Tibial nerve (tissue), 3 donors: Measurements from ENCODE around the gene AKAP12.

Source experiments
- CTCF ChIP-seq, 5 experiments: fragments of 200-600 bp in 3 of 5; fragments of 450-650 bp in 2 of 5; sonication (generic) in 3 of 5; IDR thresholded peaks; one replicate each; pipeline ENCODE4 v1.5.1; 2016 to 2019; ENCODE audit warnings: antibody characterized with exemption in 5 of 5, mild to moderate bottlenecking in 3 of 5, moderate library complexity in 2 of 5
- POLR2A ChIP-seq, 2 donors: fragments of 450-650 bp; IDR thresholded peaks; one replicate each; pipeline ENCODE4 v1.6.1; 2017; ENCODE audit warnings: antibody characterized with exemption in 2 of 2, mild to moderate bottlenecking in 2 of 2, moderate library complexity in 2 of 2

GRCh38 chr6:151380848-151381205, 141.1 kb downstream of the AKAP12 start:
- TF ChIP-seq POLR2A (IDR thresholded peaks at IDR 0.05): no peak
- no peak for TF ChIP-seq CTCF (IDR thresholded peaks at IDR 0.05)
